ENCODE results near the gene YBEY.

The YBEY gene

GRCh38 chr21:46346296-46347202 lies 60.4 kb downstream of the YBEY start:
- Histone ChIP-seq H3K4me1 (ENCODE audit: insufficient read depth, low read length) (no peaks in the 10 kb centered on the region), H3K9me3 (ENCODE audit: control insufficient read depth, insufficient read depth, low read length) (no peaks in the 10 kb centered on the region; the same call in 1 of the 2 replicates), H3K9ac (ENCODE audit: low read depth, low read length) (no peak overlapping the region), H3K36me3 (ENCODE audit: insufficient read depth, low read length) (peaks cover 7% of the 10 kb centered on the region)

GRCh38 chr21:46347203-46347550 lies 61.0 kb downstream of the YBEY start:
- H3K9me3 ChIP-seq (ENCODE audit: control insufficient read depth, insufficient read depth, low read length) = no peaks in the 10 kb centered on the region; the same call in 1 of the 2 replicates
- H3K36me3 ChIP-seq (ENCODE audit: insufficient read depth, low read length) = peaks cover 9% of the 10 kb centered on the region
- no peaks in the 10 kb centered on the region for H3K4me1 ChIP-seq (ENCODE audit: insufficient read depth, low read length)
- H3K9ac ChIP-seq (ENCODE audit: low read depth, low read length) = no peak overlapping the region

Measured in ES-I3 (cell line).